GM19397 (cell line): ENCODE data around the gene PGAP1.
"Not testable (repeated sequence)": the region's sequence is repeated elsewhere in the genome, so short reads cannot be mapped to it uniquely, and the experiment has no call there.

Source experiments
- ATAC-seq: cut with Tn5 transposase; IDR thresholded peaks from one replicate; pipeline ENCODE4 v1.9.1; 2021; ENCODE audit warnings: mild to moderate bottlenecking, moderate library complexity; ENCODE audit not compliant: unreplicated experiment

PGAP1 gene

GRCh38 chr2:196951973-196952372, 25.5 kb upstream of the PGAP1 start:
- ATAC-seq: no peak

GRCh38 chr2:196949116-196949515, 22.6 kb upstream of the PGAP1 start:
- ATAC-seq: no peak

- peak; percentile 87 for ATAC-seq
Observed at GRCh38 chr2:196944570-196944969, 18.1 kb upstream of the PGAP1 start.

- no peak for ATAC-seq
Observed at GRCh38 chr2:196941398-196942078, 15.0 kb upstream of the PGAP1 start.

GRCh38 chr2:196939371-196939770, 12.9 kb upstream of the PGAP1 start:
- ATAC-seq: no peak

GRCh38 chr2:196935432-196935831, 8.9 kb upstream of the PGAP1 start:
- ATAC-seq: no peak

- no peak for ATAC-seq
Observed at GRCh38 chr2:196934672-196935071, 8.2 kb upstream of the PGAP1 start.

- no peak for ATAC-seq
Observed at GRCh38 chr2:196931555-196931954, 5.0 kb upstream of the PGAP1 start.

GRCh38 chr2:196927376-196928225, 1.1 kb upstream of the PGAP1 start:
- no peak for ATAC-seq

- ATAC-seq: peak; percentile 34
Observed at GRCh38 chr2:196925768-196926561, 542 bp downstream of the PGAP1 start.

- no peak for ATAC-seq
Observed at GRCh38 chr2:196925051-196925767, 1.3 kb downstream of the PGAP1 start.

- no peak for ATAC-seq
Observed at GRCh38 chr2:196924051-196924450, 2.5 kb downstream of the PGAP1 start.

- ATAC-seq: no peak
Observed at GRCh38 chr2:196918927-196919326, 7.6 kb downstream of the PGAP1 start.

GRCh38 chr2:196917802-196918201, 8.7 kb downstream of the PGAP1 start:
- no peak for ATAC-seq

- no peak for ATAC-seq
Observed at GRCh38 chr2:196915507-196916189, 10.9 kb downstream of the PGAP1 start.

- no peak for ATAC-seq
Observed at GRCh38 chr2:196914867-196915460, 11.5 kb downstream of the PGAP1 start.

- ATAC-seq: no peak
Observed at GRCh38 chr2:196913691-196914090, 12.8 kb downstream of the PGAP1 start.

GRCh38 chr2:196905365-196905764, 21.1 kb downstream of the PGAP1 start:
- ATAC-seq: not testable (repeated sequence)

GRCh38 chr2:196902828-196903227, 23.7 kb downstream of the PGAP1 start:
- ATAC-seq: no peak

- no peak for ATAC-seq
Observed at GRCh38 chr2:196900843-196901242, 25.7 kb downstream of the PGAP1 start.
